Measurements from ENCODE around the gene CD7. TPM values are rescaled to one million over a fixed set of nuclear protein-coding genes. Genes with fewer than 3 reads are reported as not detected.
A peak's percentile ranks its signal among the peaks of the same experiment; 100 is the strongest.

Gene CD7
- polyA plus RNA-seq, 1 of the 3 experiments (the other 2 are of a cell fraction) = 0.07 TPM

DNA sequence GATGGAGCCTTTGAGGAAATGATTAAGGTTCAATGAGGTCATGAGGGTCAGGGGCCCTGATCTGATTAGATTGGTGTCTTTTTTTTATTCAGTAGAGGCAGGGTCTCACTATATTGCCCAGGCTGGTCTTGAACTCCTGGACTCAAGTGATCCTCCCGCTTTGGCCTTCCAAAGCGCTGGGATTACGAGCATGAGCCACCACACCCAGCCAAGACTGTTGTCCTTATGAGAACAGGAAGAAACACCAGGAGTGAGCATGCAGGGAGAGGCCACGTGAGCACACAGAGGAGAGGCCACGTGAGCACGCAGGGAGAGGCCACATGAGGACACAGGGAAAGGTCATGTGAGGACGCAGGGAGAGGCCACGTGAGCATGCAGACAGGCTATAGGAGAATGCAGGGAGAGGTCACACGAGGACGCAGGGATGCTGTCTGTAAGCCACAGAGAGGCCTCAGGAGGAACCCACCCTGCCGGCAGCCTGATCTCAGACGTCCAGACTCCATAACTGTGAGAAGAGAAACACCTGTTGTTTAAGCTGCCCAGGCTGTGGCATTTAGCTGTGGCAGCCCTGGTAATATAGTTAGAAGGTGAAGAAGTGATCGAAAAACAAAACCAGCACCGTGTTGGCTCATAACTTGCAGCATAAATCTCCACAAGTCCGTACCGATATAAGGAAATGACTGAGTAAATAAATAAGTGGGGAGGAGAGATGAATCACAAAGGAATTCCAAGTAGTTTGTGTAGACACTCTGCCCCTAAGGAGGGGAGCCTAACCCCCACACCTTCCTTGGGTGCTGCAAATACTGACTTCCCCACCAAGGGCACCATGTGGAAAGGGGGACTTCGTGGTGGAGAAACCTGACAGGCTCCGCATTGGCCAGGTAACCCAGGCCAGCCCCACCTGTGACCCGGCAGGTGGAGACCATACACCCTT is 29.3 kb downstream of the CD7 start (continued):
- TF ChIP-seq PBX3 (IDR thresholded peaks at IDR 0.05) (peak; percentile 25; the same call in 1 of the 2 replicates), EP300 (IDR thresholded peaks at IDR 0.05; ENCODE audit: borderline replicate concordance in 1 of 2, low read depth in 1 of 2, low read length in 1 of 2) (no peak), MEF2A (IDR thresholded peaks at IDR 0.05; ENCODE audit: borderline replicate concordance, low read depth) (no peak), NRF1 (IDR thresholded peaks at IDR 0.05; ENCODE audit: low read depth, low read length) (no peak), YY1 (IDR thresholded peaks at IDR 0.05; ENCODE audit: low read depth) (no peak), IRF3 (IDR thresholded peaks at IDR 0.05; ENCODE audit: low read depth, low read length) (no peak), TCF12 (IDR thresholded peaks at IDR 0.05) (no peak), JUND (IDR thresholded peaks at IDR 0.05) (no peak), FOSL2 (IDR thresholded peaks at IDR 0.05; ENCODE audit: borderline replicate concordance, low read depth) (peak; percentile 17; the same call in 1 of the 2 replicates)
- TF ChIP-seq, protein P1, sequence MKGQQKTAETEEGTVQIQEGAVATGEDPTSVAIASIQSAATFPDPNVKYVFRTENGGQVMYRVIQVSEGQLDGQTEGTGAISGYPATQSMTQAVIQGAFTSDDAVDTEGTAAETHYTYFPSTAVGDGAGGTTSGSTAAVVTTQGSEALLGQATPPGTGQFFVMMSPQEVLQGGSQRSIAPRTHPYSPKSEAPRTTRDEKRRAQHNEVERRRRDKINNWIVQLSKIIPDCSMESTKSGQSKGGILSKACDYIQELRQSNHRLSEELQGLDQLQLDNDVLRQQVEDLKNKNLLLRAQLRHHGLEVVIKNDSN (IDR thresholded peaks at IDR 0.05; ENCODE audit: borderline replicate concordance, low read depth) = peak; percentile 58; the same call in 1 of the 2 replicates

GRCh38 chr17:82287013-82287867 is 30.2 kb downstream of the CD7 start:
- Histone ChIP-seq H3K9me3 (no peaks in the 10 kb centered on the region), H3K9me2 (no peaks in the 10 kb centered on the region), H3K9ac (no peak overlapping the region), H3K4me3 (ENCODE audit: low read depth in 2 of 2, low read length in 1 of 2) (no peak overlapping the region), H3K4me1 (ENCODE audit: control insufficient read depth in 1 of 2, insufficient read depth in 2 of 2, low read depth in 1 of 2, low read length in 1 of 2) (peaks cover 23 to 25% of the 10 kb centered on the region in 2 experiments; a peak in 3 of 4 replicates), H3K27me3 (ENCODE audit: insufficient read depth) (no peaks in the 10 kb centered on the region), H3K27ac (ENCODE audit: low read depth in 2 of 2, low read length in 1 of 2) (no peak overlapping the region), H4K20me1 (ENCODE audit: insufficient read depth) (no peaks in the 10 kb centered on the region), H3F3A (replicated peaks; ENCODE audit: insufficient read depth) (peaks cover 16% of the 10 kb centered on the region), H3K36me3 (replicated peaks in 1 of 2; ENCODE audit: control insufficient read depth in 1 of 2, insufficient read depth in 2 of 2, low read length in 1 of 2) (no peaks in the 10 kb centered on the region), H2AFZ (ENCODE audit: low read depth) (no peak overlapping the region), H3K4me2 (no peak overlapping the region), H3K79me2 (ENCODE audit: insufficient read depth) (peaks cover 2% of the 10 kb centered on the region; the same call in 1 of the 2 replicates)
- DNase-seq = no peak
- ChIA-PET POLR2A (no interaction called here), CTCF (no interaction called here)
- 88% methylated on average over 9 of the region's 9 CpGs for WGBS (ENCODE audit: low lambda C conversion rate)
- no peak for TF ChIP-seq CHD2 (IDR thresholded peaks at IDR 0.05; ENCODE audit: low read length, partially characterized antibody)
- no peak for TF ChIP-seq YY1 (IDR thresholded peaks at IDR 0.05; ENCODE audit: low read depth)
- TF ChIP-seq RFX5 (IDR thresholded peaks at IDR 0.05; ENCODE audit: low read length) = no peak
- TF ChIP-seq FOXJ3 (CRISPR knock-in tag; IDR thresholded peaks at IDR 0.05) = no peak
- TF ChIP-seq ZBTB33 (IDR thresholded peaks at IDR 0.05; ENCODE audit: borderline replicate concordance, low read depth) = no peak
- TF ChIP-seq EP300 (IDR thresholded peaks at IDR 0.05; ENCODE audit: borderline replicate concordance in 1 of 2, low read depth in 1 of 2, low read length in 1 of 2) = no peak
- no peak for TF ChIP-seq JUND (IDR thresholded peaks at IDR 0.05)
- no peak for TF ChIP-seq USF2 (IDR thresholded peaks at IDR 0.05; ENCODE audit: borderline replicate concordance, low read depth, low read length)
- TF ChIP-seq ELF1 (IDR thresholded peaks at IDR 0.05) = no peak
- no peak for TF ChIP-seq RCOR1 (IDR thresholded peaks at IDR 0.05; ENCODE audit: low read length)
- TF ChIP-seq, protein P2, sequence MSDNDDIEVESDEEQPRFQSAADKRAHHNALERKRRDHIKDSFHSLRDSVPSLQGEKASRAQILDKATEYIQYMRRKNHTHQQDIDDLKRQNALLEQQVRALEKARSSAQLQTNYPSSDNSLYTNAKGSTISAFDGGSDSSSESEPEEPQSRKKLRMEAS (IDR thresholded peaks at IDR 0.05; ENCODE audit: low read depth) = no peak
- TF ChIP-seq TAF1 (IDR thresholded peaks at IDR 0.05; ENCODE audit: borderline replicate concordance, low read depth, low read length) = no peak
- TF ChIP-seq RAD21 (IDR thresholded peaks at IDR 0.05; ENCODE audit: low read length) = no peak
- TF ChIP-seq FOXM1 (IDR thresholded peaks at IDR 0.05; ENCODE audit: low read depth) = no peak
- no peak for TF ChIP-seq PBX3 (IDR thresholded peaks at IDR 0.05)

All from SK-N-SH (cell line).